Left ventricle myocardium superior (tissue), 1 donor: ENCODE results near the gene SIGLEC15. TPM values are rescaled to one million over a fixed set of nuclear protein-coding genes. Genes with fewer than 3 reads are reported as not detected.
A peak's percentile ranks its signal among the peaks of the same experiment; 100 is the strongest.
"Not testable (repeated sequence)": the region's sequence is repeated elsewhere in the genome, so short reads cannot be mapped to it uniquely, and the experiment has no call there.

Experiments used
- ATAC-seq: fragments of 200-7000 bp; cut with Tn5 transposase; one replicate; pipeline ENCODE4 v1.9.1; 2020; ENCODE audit warnings: mild to moderate bottlenecking, moderate library complexity
- DNase-seq: peaks from one replicate; pipeline ENCODE4 v3.0.0-alpha.2; 2020
- intact Hi-C: fragments of 100-400 bp; cut with micrococcal nuclease; formaldehyde crosslinking; loops from one replicate; pipeline ENCODE4 v1.11.0; 2022
- total RNA-seq: library from RNA; stranded (reverse); fragmentation: NEBNext Ultra II Directional; extraction: Animal tissue kit (Norgen Biotek cat#: 25700); gene quantifications from one replicate; pipeline ENCODE4 v1.2.1, GENCODE V29; 2021
- donor health status: DM: no; HTN: yes; CAD: no; lungs with severe emphysema.

The SIGLEC15 gene
- total RNA-seq, 1 donor from 2014 or later = 0.10 TPM

GRCh38 chr18:45839414-45840395 is 14.2 kb downstream of the SIGLEC15 start:
- peak; percentile 72 for ATAC-seq
- no peak for DNase-seq
- intact Hi-C loops = loop anchor here (10.0 kb wide), 1 partner anchor 115 kb away; the partner anchor contains the start of gene SLC14A1

- intact Hi-C loops = no loop called here
- ATAC-seq = no peak
- DNase-seq = no peak
These were observed 15.7 kb downstream of the SIGLEC15 start for GRCh38 chr18:45841060-45841764.

GRCh38 chr18:45841765-45842442 is 16.4 kb downstream of the SIGLEC15 start:
- intact Hi-C loops = no loop called here
- no peak for DNase-seq
- no peak for ATAC-seq

- intact Hi-C loops = no loop called here
- ATAC-seq (no peak), DNase-seq (no peak)
These were observed 17.5 kb downstream of the SIGLEC15 start for GRCh38 chr18:45843019-45843418.

- DNase-seq (no peak), ATAC-seq (no peak)
- intact Hi-C loops = no loop called here
These were observed 19.5 kb downstream of the SIGLEC15 start for GRCh38 chr18:45844938-45845337.

- intact Hi-C loops = no loop called here
- ATAC-seq = no peak
- no peak for DNase-seq
These were observed 19.9 kb downstream of the SIGLEC15 start for GRCh38 chr18:45845410-45845809.

- ATAC-seq (no peak), DNase-seq (no peak)
- intact Hi-C loops = no loop called here
These were observed 21.6 kb downstream of the SIGLEC15 start for GRCh38 chr18:45847119-45847518.

- DNase-seq, ATAC-seq, intact Hi-C loops: not testable (repeated sequence)
These were observed 23.2 kb downstream of the SIGLEC15 start for GRCh38 chr18:45848643-45849042.

GRCh38 chr18:45849529-45849928 is 24.1 kb downstream of the SIGLEC15 start:
- no peak for DNase-seq
- ATAC-seq = no peak
- intact Hi-C loops = no loop called here

- no peak for ATAC-seq
- intact Hi-C loops = no loop called here
- DNase-seq = no peak
These were observed 24.5 kb downstream of the SIGLEC15 start for GRCh38 chr18:45850021-45850420.

- ATAC-seq (peak; percentile 72), DNase-seq (no peak)
- intact Hi-C loops = no loop called here
These were observed 25.9 kb downstream of the SIGLEC15 start for GRCh38 chr18:45851161-45851925.

- ATAC-seq = no peak
- DNase-seq = no peak
- intact Hi-C loops = no loop called here
These were observed 27.2 kb downstream of the SIGLEC15 start for GRCh38 chr18:45852631-45853030.

- intact Hi-C loops = no loop called here
- ATAC-seq = no peak
- no peak for DNase-seq
These were observed 28.6 kb downstream of the SIGLEC15 start for GRCh38 chr18:45854036-45854586.

GRCh38 chr18:45856531-45856930 is 31.1 kb downstream of the SIGLEC15 start:
- ATAC-seq (no peak), DNase-seq (no peak)
- intact Hi-C loops = no loop called here

- ATAC-seq = no peak
- DNase-seq = no peak
- intact Hi-C loops = no loop called here
These were observed 33.9 kb downstream of the SIGLEC15 start for GRCh38 chr18:45859334-45859733.

GRCh38 chr18:45860492-45860891 is 35.0 kb downstream of the SIGLEC15 start:
- DNase-seq (no peak), ATAC-seq (no peak)
- intact Hi-C loops = no loop called here

- DNase-seq (no peak), ATAC-seq (no peak)
- intact Hi-C loops = no loop called here
These were observed 35.5 kb downstream of the SIGLEC15 start for GRCh38 chr18:45860971-45861370.

- intact Hi-C loops = no loop called here
- ATAC-seq = no peak
- DNase-seq = no peak
These were observed 36.5 kb downstream of the SIGLEC15 start for GRCh38 chr18:45861926-45862325.

GRCh38 chr18:45863469-45863868 is 38.0 kb downstream of the SIGLEC15 start:
- intact Hi-C loops = no loop called here
- ATAC-seq = no peak
- DNase-seq = no peak
